Gastroesophageal sphincter (tissue), 4 donors: ENCODE data around the gene NEK1. TPM values are rescaled to one million over a fixed set of nuclear protein-coding genes. Genes with fewer than 3 reads are reported as not detected.

Experiments
- ATAC-seq: fragments of 150-250 bp; one replicate; pipeline ENCODE4 v1.9.1; 2016; ENCODE audit warnings: mild to moderate bottlenecking, moderate library complexity
- H3K27ac ChIP-seq, 4 donors: fragments of 200-600 bp; sonication (generic) in 3 of 4; 1 replicate in 3 of 4; 2 replicates in 1 of 4; pipeline ENCODE4 v1.5.1; 2016 to 2019
- H3K27me3 ChIP-seq: fragments of 200-600 bp; sonication (generic); one replicate; pipeline ENCODE4 v1.5.1; 2019
- H3K36me3 ChIP-seq, 2 donors: fragments of 200-600 bp; sonication (generic); one replicate each; pipeline ENCODE4 v1.5.1; 2019; ENCODE audit warnings: control low read depth in 1 of 2
- H3K4me1 ChIP-seq, 3 donors: fragments of 200-600 bp; sonication (generic); 1 replicate in 2 of 3; 2 replicates in 1 of 3; pipeline ENCODE4 v1.5.1; 2016 to 2019; ENCODE audit warnings: control low read depth in 2 of 3
- H3K4me3 ChIP-seq, 2 donors: fragments of 200-600 bp; sonication (generic); one replicate each; pipeline ENCODE4 v1.5.1; 2019; ENCODE audit warnings: mild to moderate bottlenecking in 1 of 2, moderate library complexity in 1 of 2
- H3K9me3 ChIP-seq, 3 donors: fragments of 200-600 bp; sonication (generic); one replicate each; pipeline ENCODE4 v1.5.1; 2017 to 2019; ENCODE audit warnings: control low read depth in 2 of 3
- EP300 ChIP-seq: sonication (generic); formaldehyde crosslinking; IDR thresholded peaks from one replicate; pipeline ENCODE4 v1.6.1; 2017; ENCODE audit warnings: antibody characterized with exemption, mild to moderate bottlenecking
- POLR2A ChIP-seq, 2 donors: fragments of 450-650 bp; IDR thresholded peaks; one replicate each; pipeline ENCODE4 v1.6.1; 2017; ENCODE audit warnings: antibody characterized with exemption in 2 of 2, mild to moderate bottlenecking in 2 of 2, moderate library complexity in 1 of 2
- POLR2AphosphoS5 ChIP-seq: sonication (generic); formaldehyde crosslinking; IDR thresholded peaks from one replicate; pipeline ENCODE4 v1.6.1; 2017; ENCODE audit warnings: antibody characterized with exemption
- WGBS, 2 donors: methylation state at CpG; one replicate each; pipeline ENCODE4 v1.1.5; 2018; ENCODE audit warnings: low coverage in 1 of 2; 5-methylcytosine and 5-hydroxymethylcytosine counted together
- total RNA-seq, 4 donors: library from RNA; depleted of rRNA; stranded (reverse); fragments of >200 nt; gene quantifications; one replicate each; pipeline ENCODE4 v1.1.0, GENCODE V29; 2016
- TF ChIP-seq, protein P1 (sequence below), 4 experiments: fragments of 200-600 bp in 2 of 4; fragments of 450-650 bp in 2 of 4; sonication (generic) in 1 of 4; IDR thresholded peaks; one replicate each; pipeline ENCODE4 v1.5.1; 2017 to 2019; ENCODE audit warnings: antibody characterized with exemption in 4 of 4, mild to moderate bottlenecking in 2 of 4, moderate library complexity in 2 of 4

Gene NEK1
- total RNA-seq, 4 donors from 2014 or later = 9.1 to 21.4 (median 12.3) TPM

GRCh38 chr4:169400832-169401231 lies 211.6 kb downstream of the NEK1 start:
- H3K4me1 ChIP-seq = peaks cover 0 to 16% (median 0%) of the 10 kb centered on the region in 3 donors
- no peak for ATAC-seq
- 59 to 63% methylated on average over 3 of the region's 3 CpGs for WGBS, 2 donors
- H3K4me3 ChIP-seq = no peak overlapping the region
- no peak overlapping the region for H3K27ac ChIP-seq
- no peaks in the 10 kb centered on the region for H3K9me3 ChIP-seq
- TF ChIP-seq EP300 (no peak), POLR2AphosphoS5 (no peak), POLR2A (IDR thresholded peaks at IDR 0.05) (no peak)
- TF ChIP-seq, protein P1, sequence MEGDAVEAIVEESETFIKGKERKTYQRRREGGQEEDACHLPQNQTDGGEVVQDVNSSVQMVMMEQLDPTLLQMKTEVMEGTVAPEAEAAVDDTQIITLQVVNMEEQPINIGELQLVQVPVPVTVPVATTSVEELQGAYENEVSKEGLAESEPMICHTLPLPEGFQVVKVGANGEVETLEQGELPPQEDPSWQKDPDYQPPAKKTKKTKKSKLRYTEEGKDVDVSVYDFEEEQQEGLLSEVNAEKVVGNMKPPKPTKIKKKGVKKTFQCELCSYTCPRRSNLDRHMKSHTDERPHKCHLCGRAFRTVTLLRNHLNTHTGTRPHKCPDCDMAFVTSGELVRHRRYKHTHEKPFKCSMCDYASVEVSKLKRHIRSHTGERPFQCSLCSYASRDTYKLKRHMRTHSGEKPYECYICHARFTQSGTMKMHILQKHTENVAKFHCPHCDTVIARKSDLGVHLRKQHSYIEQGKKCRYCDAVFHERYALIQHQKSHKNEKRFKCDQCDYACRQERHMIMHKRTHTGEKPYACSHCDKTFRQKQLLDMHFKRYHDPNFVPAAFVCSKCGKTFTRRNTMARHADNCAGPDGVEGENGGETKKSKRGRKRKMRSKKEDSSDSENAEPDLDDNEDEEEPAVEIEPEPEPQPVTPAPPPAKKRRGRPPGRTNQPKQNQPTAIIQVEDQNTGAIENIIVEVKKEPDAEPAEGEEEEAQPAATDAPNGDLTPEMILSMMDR (IDR thresholded peaks at IDR 0.05) = no peak
- no peaks in the 10 kb centered on the region for H3K27me3 ChIP-seq
- H3K36me3 ChIP-seq = peaks cover 0 to 33% of the 10 kb centered on the region in 2 donors

DNA sequence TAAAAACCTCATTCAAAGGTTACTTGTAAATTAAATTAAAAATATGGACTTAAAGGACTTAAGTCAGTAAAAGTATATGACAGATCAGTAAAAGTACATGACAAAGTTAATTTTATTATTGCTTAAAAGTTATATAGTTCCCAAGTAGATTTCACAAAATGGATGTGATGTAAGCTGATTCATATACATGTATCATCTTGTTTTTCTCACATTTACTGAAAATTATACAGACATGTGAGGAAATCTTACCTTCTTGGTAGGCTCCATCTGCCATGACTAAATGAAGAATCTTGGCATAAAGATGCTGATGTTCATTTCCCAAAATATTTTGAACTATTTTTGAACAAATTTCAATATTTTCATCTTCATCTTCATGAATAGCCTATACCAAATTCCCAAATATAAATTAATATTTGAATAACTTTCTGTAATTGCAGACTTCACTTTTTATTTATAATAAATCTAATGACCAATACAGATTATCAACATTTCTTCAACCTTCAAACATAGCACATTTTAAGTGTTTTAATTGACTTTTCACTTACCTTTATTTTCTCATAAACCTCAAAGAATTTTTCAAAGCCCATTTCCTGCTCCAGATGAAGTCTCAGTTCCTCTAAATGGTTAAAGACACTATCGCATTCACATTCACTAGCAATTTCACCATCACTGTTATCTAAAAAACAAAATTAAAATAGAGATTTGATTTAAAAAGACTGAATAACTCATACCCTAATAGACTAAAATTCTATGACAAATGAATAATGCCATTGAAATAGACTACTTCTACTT lies 212.2 kb downstream of the NEK1 start:
- H3K9me3 ChIP-seq = no peaks in the 10 kb centered on the region
- ATAC-seq = no peak
- peaks cover 0 to 16% (median 0%) of the 10 kb centered on the region in 3 donors for H3K4me1 ChIP-seq
- no peak overlapping the region for H3K27ac ChIP-seq
- no peak for TF ChIP-seq POLR2A (IDR thresholded peaks at IDR 0.05)
- TF ChIP-seq POLR2AphosphoS5 = no peak
- no peak for TF ChIP-seq EP300
- TF ChIP-seq, protein P1 (IDR thresholded peaks at IDR 0.05) = no peak
- H3K4me3 ChIP-seq = no peak overlapping the region
- H3K36me3 ChIP-seq = peaks cover 0 to 26% of the 10 kb centered on the region in 2 donors
- no peaks in the 10 kb centered on the region for H3K27me3 ChIP-seq
- WGBS, 2 donors = 90 to 100% methylated on average over 1 of the region's 1 CpG

- no peak for ATAC-seq
- H3K27me3 ChIP-seq = no peaks in the 10 kb centered on the region
- no peak overlapping the region for H3K4me3 ChIP-seq
- no peaks in the 10 kb centered on the region for H3K9me3 ChIP-seq
- H3K36me3 ChIP-seq = peaks cover 0 to 21% of the 10 kb centered on the region in 2 donors
- peak overlapping the region in 1 of 4 donors; percentile 11 for H3K27ac ChIP-seq
- H3K4me1 ChIP-seq = peaks cover 0 to 16% (median 0%) of the 10 kb centered on the region in 3 donors
- TF ChIP-seq, protein P1 (IDR thresholded peaks at IDR 0.05) = no peak
- TF ChIP-seq POLR2AphosphoS5 = peak; percentile 83
These were observed 214.1 kb downstream of the NEK1 start for GRCh38 chr4:169398316-169398715.

DNA sequence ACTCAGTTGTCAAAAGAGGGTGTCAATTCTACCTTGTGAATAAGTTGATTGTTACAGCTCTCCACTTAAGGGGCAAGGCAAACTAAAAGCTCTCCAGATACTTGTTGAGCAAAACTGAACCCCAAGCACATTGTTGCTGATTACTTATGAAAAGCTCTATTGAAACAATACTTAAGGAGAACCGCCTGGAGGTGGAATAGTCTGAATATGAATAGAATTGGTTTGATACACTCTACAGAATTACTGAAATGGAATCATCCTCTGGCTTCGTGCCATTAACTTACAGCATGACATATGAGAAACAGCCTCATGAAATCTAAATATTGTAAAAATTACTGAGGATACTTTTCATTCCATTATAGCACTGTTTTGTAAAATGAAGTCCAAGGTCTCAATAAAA lies 214.6 kb downstream of the NEK1 start:
- TF ChIP-seq EP300 = no peak
- TF ChIP-seq, protein P1 (IDR thresholded peaks at IDR 0.05) = no peak
- ATAC-seq = no peak
- WGBS, 2 donors = 67 to 75% methylated on average over 2 of the region's 2 CpGs
- Histone ChIP-seq H3K4me3 (no peak overlapping the region), H3K4me1 (peaks cover 0 to 16% (median 0%) of the 10 kb centered on the region in 3 donors), H3K27ac (peak overlapping the region in 1 of 4 donors; percentile 11), H3K36me3 (peaks cover 0 to 21% of the 10 kb centered on the region in 2 donors), H3K27me3 (no peaks in the 10 kb centered on the region), H3K9me3 (no peaks in the 10 kb centered on the region)

- no peaks in the 10 kb centered on the region for H3K4me1 ChIP-seq
- no peak overlapping the region for H3K4me3 ChIP-seq
- H3K36me3 ChIP-seq = no peaks in the 10 kb centered on the region
- H3K9me3 ChIP-seq = peaks cover 0 to 10% (median 0%) of the 10 kb centered on the region in 3 donors
- no peak overlapping the region for H3K27ac ChIP-seq
- no peak for ATAC-seq
- no peaks in the 10 kb centered on the region for H3K27me3 ChIP-seq
- 47 to 80% methylated on average over 2 to 3 of the region's 3 CpGs for WGBS, 2 donors
- TF ChIP-seq POLR2A (IDR thresholded peaks at IDR 0.05) (no peak), EP300 (no peak), POLR2AphosphoS5 (no peak)
- TF ChIP-seq, protein P1 (IDR thresholded peaks at IDR 0.05) = no peak
These were observed 227.0 kb downstream of the NEK1 start for GRCh38 chr4:169385376-169385775.
